GM23248 (cell line): Measurements from ENCODE around the gene B4GALNT1.

ENCODE experiments used
- EZH2 ChIP-seq: fragments of 200-600 bp; sonication (generic); IDR thresholded peaks from 2 replicates; pipeline ENCODE4 v1.6.1; 2018; ENCODE audit warnings: antibody characterized with exemption, mild to moderate bottlenecking; ENCODE audit not compliant: insufficient read depth, poor library complexity, severe bottlenecking
- EZH2phosphoT487 ChIP-seq: fragments of 200-600 bp; sonication (generic); IDR thresholded peaks from 2 replicates; pipeline ENCODE4 v1.6.1; 2018; ENCODE audit warnings: antibody characterized with exemption, moderate library complexity, mild to moderate bottlenecking, low read depth; ENCODE audit not compliant: insufficient read depth

GRCh38 chr12:57591782-57592325 lies 41.1 kb downstream of the B4GALNT1 start:
- no peak for TF ChIP-seq EZH2
- TF ChIP-seq EZH2phosphoT487: no peak
